IPS-15b (cell line): ENCODE results near the gene WDR70.

Experiments
- H3K27me3 ChIP-seq: one replicate; pipeline ENCODE4 v1.6.1; 2013; ENCODE audit warnings: low read length; ENCODE audit not compliant: control insufficient read depth, insufficient read depth
- H3K36me3 ChIP-seq: one replicate; pipeline ENCODE4 v1.6.1; 2013; ENCODE audit warnings: low read length; ENCODE audit not compliant: control insufficient read depth, insufficient read depth
- H3K4me1 ChIP-seq: one replicate; pipeline ENCODE4 v1.6.1; 2013; ENCODE audit warnings: mild to moderate bottlenecking, low read length; ENCODE audit not compliant: control insufficient read depth, insufficient read depth
- H3K4me3 ChIP-seq: one replicate; pipeline ENCODE4 v1.5.1; 2013; ENCODE audit warnings: low read depth, low read length
- H3K9ac ChIP-seq: one replicate; pipeline ENCODE4 v1.6.1; 2013; ENCODE audit warnings: low read depth, mild to moderate bottlenecking, low read length
- H3K9me3 ChIP-seq: one replicate; pipeline ENCODE4 v1.6.1; 2013; ENCODE audit warnings: mild to moderate bottlenecking, low read length; ENCODE audit not compliant: control insufficient read depth, insufficient read depth

WDR70 gene

DNA sequence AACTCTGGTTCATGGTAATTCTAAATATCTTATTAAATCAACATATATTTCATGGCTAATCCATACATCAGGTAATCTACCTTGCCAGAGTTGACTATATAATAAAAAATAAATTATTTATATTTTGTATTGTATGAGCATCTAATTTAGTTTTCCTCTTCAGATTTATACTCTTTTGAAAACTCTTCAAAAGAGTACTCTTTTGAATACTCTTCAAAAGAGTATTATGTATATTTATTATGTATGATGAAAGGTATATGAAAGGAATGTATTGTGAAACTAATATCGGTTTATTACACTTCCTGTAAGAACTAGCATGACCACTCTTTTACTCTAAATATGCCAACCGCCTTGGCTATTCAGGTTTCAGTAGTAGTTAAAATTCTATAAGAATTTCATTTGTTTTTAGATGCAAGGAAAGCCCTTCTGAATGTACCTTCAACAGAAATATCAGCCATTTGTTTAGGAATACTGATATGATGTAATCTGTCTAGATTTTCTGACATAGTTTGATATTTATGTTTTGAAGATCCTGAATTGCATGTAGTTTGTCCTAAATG is 178.7 kb downstream of the WDR70 start:
- H3K9ac ChIP-seq, result no peak overlapping the region
- H3K27me3 ChIP-seq, result no peaks in the 10 kb centered on the region
- no peaks in the 10 kb centered on the region for H3K9me3 ChIP-seq
- H3K4me1 ChIP-seq, result no peaks in the 10 kb centered on the region
- no peak overlapping the region for H3K4me3 ChIP-seq
- H3K36me3 ChIP-seq, result no peaks in the 10 kb centered on the region

DNA sequence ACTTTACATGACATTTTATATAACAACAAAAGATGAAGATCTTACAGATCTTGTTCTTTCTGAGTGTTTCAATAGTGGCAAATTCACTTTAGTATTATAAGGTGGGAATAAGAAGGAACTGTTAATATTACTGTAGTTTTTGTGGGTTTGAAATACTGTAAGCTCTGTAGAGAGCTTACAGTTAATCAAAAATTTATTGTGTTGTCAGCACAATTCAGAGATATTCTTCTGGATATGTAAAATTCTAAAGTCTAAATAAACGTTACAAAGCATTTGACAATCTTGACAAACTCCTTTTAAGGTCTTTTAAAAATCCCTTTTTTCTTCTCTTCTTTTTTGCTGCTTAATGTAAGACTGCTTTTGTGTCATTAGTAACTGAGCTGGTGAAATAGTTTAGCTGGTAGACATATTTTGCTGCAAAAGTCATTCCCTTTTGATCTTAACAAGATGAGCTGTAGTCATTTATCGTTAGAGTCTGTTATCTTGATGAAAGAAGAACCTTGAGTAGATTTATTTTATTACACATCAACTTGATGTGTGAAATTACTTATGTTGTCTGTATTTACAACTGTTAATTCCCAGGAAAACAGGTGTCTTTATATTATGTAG is 186.0 kb downstream of the WDR70 start:
- Histone ChIP-seq H3K36me3 (no peaks in the 10 kb centered on the region), H3K4me1 (no peaks in the 10 kb centered on the region), H3K9ac (no peak overlapping the region), H3K9me3 (no peaks in the 10 kb centered on the region), H3K27me3 (no peaks in the 10 kb centered on the region), H3K4me3 (no peak overlapping the region)

DNA sequence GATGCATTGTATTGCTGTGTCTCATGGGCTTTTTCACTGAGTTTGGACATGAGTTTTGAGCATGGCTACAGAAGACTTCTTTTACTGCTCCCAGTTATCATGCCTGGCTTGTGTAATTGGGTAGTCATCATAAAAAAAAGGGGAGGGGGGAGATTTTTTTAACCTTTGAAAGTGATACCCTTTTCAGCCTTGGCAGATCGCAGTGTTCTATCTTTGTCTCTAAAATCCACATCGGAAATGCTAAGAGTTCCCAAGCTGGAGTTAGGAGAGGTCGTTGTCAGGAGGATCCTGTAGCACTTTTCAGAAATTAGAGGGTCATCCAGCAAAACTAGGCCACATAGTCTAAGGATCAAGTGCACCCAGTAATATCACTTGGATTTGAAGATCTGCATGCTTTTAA is 188.4 kb downstream of the WDR70 start:
- Histone ChIP-seq H3K27me3 (no peaks in the 10 kb centered on the region), H3K4me1 (no peaks in the 10 kb centered on the region), H3K4me3 (no peak overlapping the region), H3K9ac (no peak overlapping the region), H3K9me3 (no peaks in the 10 kb centered on the region), H3K36me3 (no peaks in the 10 kb centered on the region)

DNA sequence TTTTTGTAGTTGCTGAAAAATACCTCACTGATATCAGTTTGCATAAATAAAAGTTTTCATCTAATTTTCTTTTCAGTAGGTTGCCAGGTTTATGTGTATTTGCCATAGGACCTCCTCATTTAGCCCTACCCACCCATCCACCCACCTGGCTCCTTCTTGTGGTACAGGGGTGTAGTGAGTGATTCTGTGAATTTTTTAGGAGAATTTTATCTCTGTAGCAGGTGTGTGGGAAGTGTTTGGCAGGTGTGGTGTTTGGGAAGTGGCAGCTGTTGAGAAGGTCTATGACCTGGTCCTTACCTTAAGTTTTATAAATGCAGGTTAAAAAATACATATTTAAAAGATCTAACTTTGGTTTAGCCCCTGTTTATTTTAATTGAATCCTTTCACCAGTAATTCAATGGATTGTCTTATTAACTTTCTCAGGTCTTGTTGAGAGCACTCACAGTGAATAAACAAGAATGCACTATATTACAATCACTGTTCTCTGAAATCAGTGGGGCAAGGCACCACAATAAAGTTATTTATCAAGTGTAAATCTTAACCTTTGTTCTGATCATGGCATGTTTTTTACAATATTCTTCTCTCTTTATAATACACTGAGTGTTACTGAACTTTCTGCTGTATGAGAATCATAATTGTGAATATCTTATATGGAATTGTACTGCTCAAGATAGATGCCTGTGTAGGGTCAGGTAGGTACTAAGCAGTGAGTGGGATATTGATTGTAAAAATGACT is 189.1 kb downstream of the WDR70 start:
- Histone ChIP-seq H3K27me3 (no peaks in the 10 kb centered on the region), H3K36me3 (no peaks in the 10 kb centered on the region), H3K9ac (no peak overlapping the region), H3K4me3 (no peak overlapping the region), H3K4me1 (no peaks in the 10 kb centered on the region), H3K9me3 (no peaks in the 10 kb centered on the region)

DNA sequence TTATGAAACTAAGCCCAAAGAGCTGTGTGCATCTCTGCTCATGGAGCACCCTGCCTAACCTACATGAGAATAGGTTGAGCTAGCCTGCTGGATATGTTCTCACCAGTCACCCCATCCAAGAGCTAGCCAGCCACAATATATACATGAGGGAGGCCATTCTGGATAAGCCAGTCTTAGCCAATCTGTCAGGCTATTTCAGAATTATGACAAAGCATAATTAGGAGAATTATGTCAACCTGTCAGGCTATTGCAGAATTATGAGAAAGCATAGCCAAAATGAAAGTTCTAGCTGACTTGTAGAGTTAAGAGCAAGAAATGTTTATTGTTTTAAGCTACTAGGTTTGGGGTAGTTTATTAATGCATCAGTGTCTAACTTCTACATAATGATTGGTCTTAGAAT is 189.8 kb downstream of the WDR70 start:
- Histone ChIP-seq H3K27me3 (no peaks in the 10 kb centered on the region), H3K36me3 (no peaks in the 10 kb centered on the region), H3K4me1 (no peaks in the 10 kb centered on the region), H3K9ac (no peak overlapping the region), H3K9me3 (no peaks in the 10 kb centered on the region), H3K4me3 (no peak overlapping the region)

DNA sequence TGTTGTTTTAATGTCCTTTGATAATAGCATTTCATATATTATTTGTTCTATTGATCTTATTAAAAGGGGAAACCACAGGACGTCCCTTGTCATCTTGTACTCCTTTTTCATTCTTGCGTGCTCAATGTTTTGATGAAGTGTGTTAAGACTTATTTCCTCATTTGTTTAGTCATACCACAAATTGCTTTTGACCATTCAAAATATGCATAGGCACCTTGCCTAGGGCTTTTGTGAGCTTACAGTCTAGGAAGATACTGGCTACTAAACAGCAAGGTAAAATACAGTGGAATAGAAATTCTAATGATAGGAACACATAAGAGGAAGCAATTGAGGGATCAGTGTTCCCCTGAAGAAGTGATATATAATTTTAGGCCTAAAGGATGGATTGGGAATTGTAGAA is 190.3 kb downstream of the WDR70 start:
- Histone ChIP-seq H3K4me1 (no peaks in the 10 kb centered on the region), H3K36me3 (no peaks in the 10 kb centered on the region), H3K9me3 (no peaks in the 10 kb centered on the region), H3K4me3 (no peak overlapping the region), H3K27me3 (no peaks in the 10 kb centered on the region), H3K9ac (no peak overlapping the region)

DNA sequence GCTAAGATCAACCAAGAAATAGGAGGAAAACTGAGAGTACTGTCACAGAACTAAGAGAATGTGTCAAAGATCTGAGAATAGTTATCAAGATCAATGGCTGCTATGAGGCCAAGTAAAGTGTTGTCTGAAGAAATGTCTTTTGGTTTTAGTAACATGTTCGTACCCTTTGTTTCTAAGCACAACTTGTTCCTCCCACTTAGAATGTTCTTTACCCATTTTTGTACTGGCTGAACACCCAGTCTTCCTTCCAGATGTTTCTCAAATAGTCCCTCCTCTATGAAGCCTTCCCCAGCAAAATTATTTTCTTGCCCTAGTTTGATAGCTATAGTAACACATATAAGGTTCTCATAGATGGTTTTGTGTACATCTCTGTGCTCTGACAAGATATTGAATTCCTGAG is 191.5 kb downstream of the WDR70 start:
- no peaks in the 10 kb centered on the region for H3K36me3 ChIP-seq
- no peaks in the 10 kb centered on the region for H3K4me1 ChIP-seq
- no peaks in the 10 kb centered on the region for H3K27me3 ChIP-seq
- no peaks in the 10 kb centered on the region for H3K9me3 ChIP-seq
- H3K9ac ChIP-seq, result no peak overlapping the region
- no peak overlapping the region for H3K4me3 ChIP-seq

DNA sequence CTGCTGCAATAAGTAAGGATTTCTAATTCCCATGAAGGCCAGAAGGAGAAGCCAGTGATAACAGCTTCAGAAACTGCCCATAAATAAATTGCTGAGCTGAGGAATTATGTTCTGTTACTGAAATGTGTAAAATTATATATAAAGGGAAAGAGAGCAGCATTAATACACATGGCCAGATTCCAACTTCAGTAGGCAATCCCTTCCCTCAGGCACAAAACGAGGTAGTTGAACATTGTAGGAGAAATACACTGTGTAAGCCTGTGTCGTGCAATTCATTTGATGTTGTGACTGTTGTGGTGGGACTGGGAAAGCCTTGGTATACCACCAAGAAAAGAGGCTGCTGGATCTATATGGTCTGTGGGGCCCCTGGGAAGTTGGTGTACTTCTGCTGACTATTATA is 192.9 kb downstream of the WDR70 start:
- Histone ChIP-seq H3K9me3 (no peaks in the 10 kb centered on the region), H3K36me3 (no peaks in the 10 kb centered on the region), H3K27me3 (no peaks in the 10 kb centered on the region), H3K9ac (no peak overlapping the region), H3K4me1 (no peaks in the 10 kb centered on the region), H3K4me3 (no peak overlapping the region)

DNA sequence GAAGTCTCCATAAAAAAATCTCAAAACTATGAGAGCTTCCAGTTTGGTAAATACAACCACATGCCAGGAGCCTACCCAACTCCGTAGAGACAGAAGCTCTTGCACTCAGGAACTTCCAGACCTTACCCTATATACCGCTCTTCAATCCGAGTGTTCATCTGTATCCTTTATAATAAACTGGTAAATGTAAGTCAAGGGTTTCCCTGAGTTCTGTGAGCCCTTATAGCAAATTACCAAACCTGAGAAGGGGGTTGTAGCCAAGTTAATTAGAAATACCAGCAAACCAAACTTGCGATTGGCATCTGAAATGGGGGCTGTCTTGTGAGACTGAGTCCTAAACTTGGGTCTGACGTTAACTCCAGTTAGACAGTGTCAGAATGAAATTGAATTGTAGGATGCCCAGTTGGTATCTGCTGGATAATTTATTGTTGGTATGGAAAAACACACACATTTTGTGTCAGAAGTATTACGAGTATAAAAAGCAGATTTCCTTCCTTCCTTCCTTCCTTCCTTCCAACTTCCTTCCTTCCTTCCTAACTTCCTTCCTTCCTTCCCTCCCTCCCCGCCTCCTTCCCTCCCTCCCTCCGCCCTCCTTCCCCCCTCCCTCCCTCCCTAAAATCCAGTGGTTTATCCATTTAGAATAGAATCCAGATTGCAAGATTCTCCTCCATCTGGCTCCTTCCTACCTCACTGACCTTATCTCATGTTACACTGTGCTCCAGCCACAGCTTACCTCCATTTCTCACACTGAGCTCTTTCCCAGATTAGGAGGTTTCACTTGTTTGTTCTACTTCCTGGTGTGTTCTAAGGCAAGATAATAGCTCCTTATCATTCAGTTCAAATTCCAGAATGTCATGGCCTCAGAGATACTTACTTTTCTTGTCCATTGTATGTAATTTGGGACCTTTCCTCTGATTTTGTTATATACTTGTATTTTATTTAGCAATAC is 196.7 kb downstream of the WDR70 start:
- no peaks in the 10 kb centered on the region for H3K4me1 ChIP-seq
- H3K4me3 ChIP-seq, result no peak overlapping the region
- H3K36me3 ChIP-seq, result no peaks in the 10 kb centered on the region
- H3K27me3 ChIP-seq, result no peaks in the 10 kb centered on the region
- no peak overlapping the region for H3K9ac ChIP-seq
- H3K9me3 ChIP-seq, result no peaks in the 10 kb centered on the region

DNA sequence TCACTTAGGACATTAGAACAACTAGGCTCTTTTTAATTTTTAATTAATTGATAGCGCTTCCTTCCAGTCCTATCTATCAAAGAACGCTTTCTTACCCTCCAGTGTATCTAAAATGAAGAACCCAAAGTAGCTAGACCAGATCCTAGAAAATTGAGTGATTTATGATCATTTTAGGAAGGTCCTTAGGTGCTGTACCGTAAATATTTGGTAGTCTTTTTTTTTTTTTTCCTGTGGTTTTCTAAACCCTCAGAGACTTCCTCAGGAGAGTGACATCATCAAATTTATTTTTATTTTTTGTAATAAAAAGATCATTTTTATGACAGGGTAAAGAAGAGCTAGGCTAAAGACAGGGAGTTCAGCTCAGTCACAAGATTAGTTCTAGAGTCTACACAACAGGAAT is 197.4 kb downstream of the WDR70 start:
- H3K4me1 ChIP-seq, result no peaks in the 10 kb centered on the region

DNA sequence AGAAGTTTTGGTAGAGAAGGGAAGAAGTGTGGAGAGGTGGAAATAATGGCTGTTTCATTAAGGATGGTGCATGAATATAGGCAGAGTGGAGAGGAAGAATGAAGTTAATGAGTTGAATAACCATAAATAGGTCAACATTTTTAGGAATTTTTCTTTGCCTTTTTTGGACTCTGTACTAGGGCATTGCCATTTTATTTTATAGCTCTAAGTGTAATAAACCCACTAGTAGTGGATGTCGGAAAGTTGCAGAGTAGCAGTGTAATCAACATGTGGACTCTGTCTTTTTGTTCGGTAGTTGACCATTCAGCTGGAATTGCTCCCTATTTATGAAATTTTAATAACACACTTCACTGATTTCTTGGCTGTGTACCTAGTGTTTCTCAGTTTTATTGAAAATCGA is 199.1 kb downstream of the WDR70 start:
- H3K4me3 ChIP-seq, result no peak overlapping the region
- no peaks in the 10 kb centered on the region for H3K9me3 ChIP-seq
- no peaks in the 10 kb centered on the region for H3K4me1 ChIP-seq
- no peaks in the 10 kb centered on the region for H3K27me3 ChIP-seq
- no peak overlapping the region for H3K9ac ChIP-seq
- no peaks in the 10 kb centered on the region for H3K36me3 ChIP-seq

More for the DNA sequence above, 197.4 kb downstream of the WDR70 start:
- Histone ChIP-seq H3K9me3 (no peaks in the 10 kb centered on the region), H3K27me3 (no peaks in the 10 kb centered on the region), H3K36me3 (no peaks in the 10 kb centered on the region), H3K4me3 (no peak overlapping the region), H3K9ac (no peak overlapping the region)
